Brain microvascular endothelial cell (primary cell): ENCODE results near the gene CA5A.

ENCODE experiments used
- DNase-seq: peaks from one replicate; pipeline ENCODE4 v3.0.0-alpha.2; 2020
- H3K27ac ChIP-seq: fragments of 250-450 bp; sonication (Bioruptor Pico); 2 replicates; pipeline ENCODE4 v1.5.1; 2020; ENCODE audit warnings: mild to moderate bottlenecking, moderate library complexity
- H3K27me3 ChIP-seq: fragments of 250-450 bp; sonication (Bioruptor Pico); replicated peaks from 2 replicates; pipeline ENCODE4 v1.5.1; 2020; ENCODE audit warnings: mild to moderate bottlenecking
- H3K36me3 ChIP-seq: fragments of 250-450 bp; sonication (Bioruptor Pico); replicated peaks from 2 replicates; pipeline ENCODE4 v1.5.1; 2020; ENCODE audit warnings: mild to moderate bottlenecking
- H3K4me3 ChIP-seq: 2 replicates; pipeline ENCODE4 v1.5.1; 2011; ENCODE audit warnings: low read depth, mild to moderate bottlenecking, control low read depth, low read length, moderate library complexity
- in situ Hi-C: cut with HindIII; loops from 2 replicates; pipeline ENCODE4 v1.10.0; 2017; ENCODE audit warnings: low sequenced_read_pairs, low pct_ligation_motif_present
- TF ChIP-seq, protein P1 (sequence below): IDR thresholded peaks from 2 replicates; pipeline ENCODE4 v1.5.1; 2011; ENCODE audit warnings: low read depth, mild to moderate bottlenecking, moderate library complexity, low read length, control low read depth, inconsistent platforms; ENCODE audit errors: missing control alignments

CA5A gene

GRCh38 chr16:87964049-87964659, 27.8 kb upstream of the CA5A start:
- TF ChIP-seq, protein P1, sequence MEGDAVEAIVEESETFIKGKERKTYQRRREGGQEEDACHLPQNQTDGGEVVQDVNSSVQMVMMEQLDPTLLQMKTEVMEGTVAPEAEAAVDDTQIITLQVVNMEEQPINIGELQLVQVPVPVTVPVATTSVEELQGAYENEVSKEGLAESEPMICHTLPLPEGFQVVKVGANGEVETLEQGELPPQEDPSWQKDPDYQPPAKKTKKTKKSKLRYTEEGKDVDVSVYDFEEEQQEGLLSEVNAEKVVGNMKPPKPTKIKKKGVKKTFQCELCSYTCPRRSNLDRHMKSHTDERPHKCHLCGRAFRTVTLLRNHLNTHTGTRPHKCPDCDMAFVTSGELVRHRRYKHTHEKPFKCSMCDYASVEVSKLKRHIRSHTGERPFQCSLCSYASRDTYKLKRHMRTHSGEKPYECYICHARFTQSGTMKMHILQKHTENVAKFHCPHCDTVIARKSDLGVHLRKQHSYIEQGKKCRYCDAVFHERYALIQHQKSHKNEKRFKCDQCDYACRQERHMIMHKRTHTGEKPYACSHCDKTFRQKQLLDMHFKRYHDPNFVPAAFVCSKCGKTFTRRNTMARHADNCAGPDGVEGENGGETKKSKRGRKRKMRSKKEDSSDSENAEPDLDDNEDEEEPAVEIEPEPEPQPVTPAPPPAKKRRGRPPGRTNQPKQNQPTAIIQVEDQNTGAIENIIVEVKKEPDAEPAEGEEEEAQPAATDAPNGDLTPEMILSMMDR, result no peak
- H3K27ac ChIP-seq, result peak overlapping the region; percentile 65
- no peak for DNase-seq
- H3K4me3 ChIP-seq, result no peak overlapping the region
- in situ Hi-C loops, result no loop called here
- H3K36me3 ChIP-seq, result no peaks in the 10 kb centered on the region
- no peaks in the 10 kb centered on the region for H3K27me3 ChIP-seq

- no peak overlapping the region for H3K4me3 ChIP-seq
- in situ Hi-C loops, result no loop called here
Observed at GRCh38 chr16:87963400-87963799, 27.1 kb upstream of the CA5A start.

DNA sequence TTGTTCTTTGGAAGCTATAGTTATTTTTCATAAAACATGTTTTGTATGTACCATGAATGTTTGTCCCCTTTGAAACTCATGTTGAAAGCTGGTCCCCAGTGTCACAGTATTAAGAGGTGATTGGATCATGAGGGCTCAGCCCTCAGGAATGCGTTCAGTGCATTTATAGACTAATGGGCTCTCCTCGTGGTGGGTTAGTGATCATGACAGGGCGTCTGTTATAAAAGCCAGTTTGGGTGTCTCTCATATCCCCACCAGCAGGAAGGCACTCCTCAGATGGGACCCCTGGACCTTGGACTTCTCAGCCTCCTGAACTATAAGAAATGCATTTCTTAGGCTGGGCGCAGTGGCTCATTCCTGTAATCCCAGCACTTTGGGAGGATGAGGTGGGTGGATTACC, 25.3 kb upstream of the CA5A start:
- Histone ChIP-seq H3K4me3 (no peak overlapping the region), H3K36me3 (peaks cover 3% of the 10 kb centered on the region), H3K27me3 (no peaks in the 10 kb centered on the region), H3K27ac (no peak overlapping the region)
- TF ChIP-seq, protein P1, result no peak
- in situ Hi-C loops, result no loop called here
- no peak for DNase-seq

More at GRCh38 chr16:87963400-87963799, 27.1 kb upstream of the CA5A start:
- Histone ChIP-seq H3K27me3 (no peaks in the 10 kb centered on the region), H3K36me3 (no peaks in the 10 kb centered on the region), H3K27ac (peak overlapping the region; percentile 65)
- DNase-seq, result peak; percentile 89
- TF ChIP-seq, protein P1, result no peak

DNA sequence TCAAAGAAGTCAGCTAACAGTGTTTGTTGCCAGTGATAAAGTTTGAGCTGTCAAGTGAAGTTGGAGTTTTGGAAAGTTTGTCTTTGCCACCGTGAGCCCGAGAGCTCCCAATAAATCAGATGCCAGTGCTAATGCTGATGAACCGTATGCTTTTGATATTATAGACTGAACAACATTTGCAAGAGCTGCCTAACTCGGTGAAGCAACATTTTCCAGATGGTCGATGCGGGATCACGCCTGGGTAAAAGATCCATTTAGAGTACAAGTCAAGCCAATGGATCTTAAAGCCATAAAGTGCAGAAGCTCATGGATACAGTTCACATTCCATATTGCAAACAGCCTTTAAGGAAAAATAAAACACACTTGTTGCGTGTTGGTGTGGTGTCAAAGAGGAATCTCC, 24.5 kb upstream of the CA5A start:
- no peak for DNase-seq
- TF ChIP-seq, protein P1, result no peak
- Histone ChIP-seq H3K36me3 (peaks cover 3% of the 10 kb centered on the region), H3K4me3 (no peak overlapping the region), H3K27ac (no peak overlapping the region), H3K27me3 (no peaks in the 10 kb centered on the region)
- in situ Hi-C loops, result no loop called here

DNA sequence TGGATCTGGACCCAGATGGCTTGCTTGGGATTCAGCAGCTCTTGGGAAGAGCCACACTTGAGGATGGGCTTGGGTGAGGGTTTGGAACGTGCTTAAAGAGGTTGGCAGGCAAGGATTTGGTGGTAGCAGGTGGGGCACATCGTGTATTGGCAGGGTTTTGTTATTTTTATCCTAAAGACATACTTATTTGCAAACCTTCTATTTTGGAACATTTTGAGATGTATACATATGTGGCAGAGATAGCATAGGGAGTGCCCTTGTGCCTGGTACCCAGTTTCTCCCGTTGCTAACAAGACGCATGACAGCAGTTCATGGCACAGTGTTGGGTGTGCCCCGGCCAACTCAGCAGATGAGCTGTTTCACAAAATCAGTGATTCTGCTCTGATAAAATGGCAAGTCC, 24.0 kb upstream of the CA5A start:
- Histone ChIP-seq H3K4me3 (no peak overlapping the region), H3K27me3 (no peaks in the 10 kb centered on the region), H3K36me3 (peaks cover 3% of the 10 kb centered on the region), H3K27ac (no peak overlapping the region)
- TF ChIP-seq, protein P1, result no peak
- in situ Hi-C loops, result no loop called here
- no peak for DNase-seq

DNA sequence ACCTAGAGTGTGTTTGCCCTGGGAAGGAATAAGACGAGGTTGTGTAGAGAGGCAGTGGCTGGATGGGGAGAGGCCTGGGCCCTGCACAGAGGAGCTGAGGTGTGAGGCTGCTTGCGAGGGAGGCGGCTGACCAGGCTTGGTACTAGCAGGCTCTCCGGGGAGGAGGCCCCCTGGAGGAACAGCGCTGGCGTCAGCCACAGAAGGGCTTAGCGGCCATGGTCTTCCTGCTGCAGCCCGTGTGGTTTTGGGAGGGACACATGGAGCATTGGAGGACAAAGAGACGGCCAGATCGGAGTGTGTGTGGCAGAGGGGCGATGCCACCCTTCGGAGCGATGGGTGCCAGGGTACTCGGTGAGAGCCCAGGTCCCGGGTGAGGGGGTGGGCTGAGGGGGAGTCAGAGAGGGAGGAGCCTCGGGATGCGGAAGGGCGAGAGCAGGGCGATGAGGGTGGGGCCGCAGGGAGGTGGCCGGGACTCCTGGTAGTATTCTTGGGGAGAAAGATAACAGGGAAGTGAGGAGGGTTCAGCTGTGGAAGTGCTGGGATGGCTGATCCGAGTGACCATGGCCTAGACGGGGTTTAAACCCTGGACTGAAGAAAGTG, 23.2 kb upstream of the CA5A start:
- H3K36me3 ChIP-seq, result peaks cover 3% of the 10 kb centered on the region
- in situ Hi-C loops, result no loop called here
- TF ChIP-seq, protein P1, result no peak
- H3K27ac ChIP-seq, result no peak overlapping the region
- H3K27me3 ChIP-seq, result no peaks in the 10 kb centered on the region
- no peak for DNase-seq
- H3K4me3 ChIP-seq, result no peak overlapping the region
